WTC11 (cell line): ENCODE measurements around the gene SND1. TPM values are rescaled to one million over a fixed set of nuclear protein-coding genes. Genes with fewer than 3 reads are reported as not detected.

Experiments
- ATAC-seq: fragments of 200-7000 bp; cut with Tn5 transposase; 2 replicates; pipeline ENCODE4 v1.10.0; 2021; ENCODE audit warnings: mild to moderate bottlenecking, moderate library complexity
- CTCF ChIA-PET: fragments of 300-600 bp; sonication (Branson Sonifier 250); formaldehyde crosslinking; loops from one replicate; lab custom pipeline; 2021; ENCODE audit warnings: antibody characterized with exemption; lab: Charles Lee
- POLR2A ChIA-PET: fragments of 350-600 bp; sonication (Branson Sonifier 250); formaldehyde crosslinking; loops from one replicate; lab custom pipeline; 2021; ENCODE audit warnings: antibody characterized with exemption; lab: Charles Lee
- DNase-seq: peaks from one replicate; pipeline ENCODE4 v3.0.0; 2021; ENCODE audit warnings: low spot score
- H3K27ac Mint-ChIP-seq: 2 replicates; pipeline ENCODE4 v1.8.0; 2021; ENCODE audit warnings: mixed read lengths
- H3K27me3 Mint-ChIP-seq: 2 replicates; pipeline ENCODE4 v1.8.0; 2021; ENCODE audit warnings: low read depth, mild to moderate bottlenecking, moderate library complexity, mixed read lengths
- H3K36me3 Mint-ChIP-seq: 2 replicates; pipeline ENCODE4 v1.8.0; 2021; ENCODE audit warnings: mixed read lengths
- H3K4me1 Mint-ChIP-seq: 2 replicates; pipeline ENCODE4 v1.8.0; 2022; ENCODE audit warnings: mixed read lengths
- H3K4me3 Mint-ChIP-seq: 2 replicates; pipeline ENCODE4 v1.8.0; 2021; ENCODE audit warnings: mild to moderate bottlenecking, moderate library complexity, mixed read lengths
- H3K9me3 Mint-ChIP-seq: 2 replicates; pipeline ENCODE4 v1.8.0; 2021; ENCODE audit warnings: mixed read lengths
- AFF4 ChIP-seq: sonication (generic); formaldehyde crosslinking; IDR thresholded peaks from 2 replicates; pipeline ENCODE4 v1.8.1; 2023; ENCODE audit warnings: mild to moderate bottlenecking, missing genetic modification reagents, borderline replicate concordance
- CBFB ChIP-seq: sonication (generic); formaldehyde crosslinking; IDR thresholded peaks from 2 replicates; pipeline ENCODE4 v1.8.1; 2022; ENCODE audit warnings: mild to moderate bottlenecking, low read depth, missing genetic modification reagents
- EMX1 ChIP-seq: fragments of 250-450 bp; sonication (Bioruptor Pico); IDR thresholded peaks from 2 replicates; pipeline ENCODE4 v1.8.0; 2021; ENCODE audit warnings: mild to moderate bottlenecking
- ESRRA ChIP-seq: sonication (generic); formaldehyde crosslinking; IDR thresholded peaks from 2 replicates; pipeline ENCODE4 v1.8.1; 2022; ENCODE audit warnings: mild to moderate bottlenecking, missing genetic modification reagents, borderline replicate concordance
- FOXJ3 ChIP-seq: sonication (generic); formaldehyde crosslinking; IDR thresholded peaks from 2 replicates; pipeline ENCODE4 v1.9.0; 2021; ENCODE audit warnings: missing genetic modification reagents, mild to moderate bottlenecking, borderline replicate concordance
- FOXK1 ChIP-seq: sonication (generic); formaldehyde crosslinking; IDR thresholded peaks from 2 replicates; pipeline ENCODE4 v1.8.0; 2022; ENCODE audit warnings: mild to moderate bottlenecking, moderate library complexity, missing genetic modification reagents
- GRHL2 ChIP-seq: fragments of 250-450 bp; sonication (Bioruptor Pico); IDR thresholded peaks from 2 replicates; pipeline ENCODE4 v1.8.0; 2022; ENCODE audit warnings: mild to moderate bottlenecking, moderate library complexity; ENCODE audit not compliant: insufficient replicate concordance, severe bottlenecking
- KAT7 ChIP-seq: sonication (generic); formaldehyde crosslinking; IDR thresholded peaks from 2 replicates; pipeline ENCODE4 v1.8.1; 2023; ENCODE audit warnings: missing genetic modification reagents, mild to moderate bottlenecking, borderline replicate concordance
- NR3C1 ChIP-seq: sonication (generic); formaldehyde crosslinking; conservative IDR thresholded peaks from 2 replicates; pipeline ENCODE4 v1.8.1; 2023; ENCODE audit warnings: low read depth, mild to moderate bottlenecking, missing genetic modification reagents
- OVOL2 ChIP-seq: fragments of 250-450 bp; sonication (Bioruptor Pico); IDR thresholded peaks from 2 replicates; pipeline ENCODE4 v1.9.0; 2021; ENCODE audit warnings: mild to moderate bottlenecking, borderline replicate concordance
- RORB ChIP-seq: fragments of 250-450 bp; sonication (Bioruptor Pico); IDR thresholded peaks from 2 replicates; pipeline ENCODE4 v1.9.0; 2021; ENCODE audit warnings: mild to moderate bottlenecking
- TP53 ChIP-seq: sonication (generic); formaldehyde crosslinking; IDR thresholded peaks from 2 replicates; pipeline ENCODE4 v1.8.1; 2023; ENCODE audit warnings: mild to moderate bottlenecking, missing genetic modification reagents
- USF2 ChIP-seq: sonication (generic); formaldehyde crosslinking; IDR thresholded peaks from 2 replicates; pipeline ENCODE4 v1.8.1; 2023; ENCODE audit warnings: mild to moderate bottlenecking, missing genetic modification reagents, moderate library complexity
- ZNF232 ChIP-seq: sonication (generic); formaldehyde crosslinking; IDR thresholded peaks from 2 replicates; pipeline ENCODE4 v1.8.0; 2022; ENCODE audit warnings: mild to moderate bottlenecking, missing genetic modification reagents
- ZNF263 ChIP-seq: sonication (generic); formaldehyde crosslinking; IDR thresholded peaks from 2 replicates; pipeline ENCODE4 v1.8.1; 2022; ENCODE audit warnings: low read depth, mild to moderate bottlenecking, moderate library complexity, missing genetic modification reagents
- ZNF281 ChIP-seq: sonication (generic); formaldehyde crosslinking; IDR thresholded peaks from 2 replicates; pipeline ENCODE4 v1.8.0; 2023; ENCODE audit warnings: mild to moderate bottlenecking, missing genetic modification reagents
- ZNF317 ChIP-seq: sonication (generic); formaldehyde crosslinking; IDR thresholded peaks from 2 replicates; pipeline ENCODE4 v1.8.1; 2023; ENCODE audit warnings: low read depth, mild to moderate bottlenecking, moderate library complexity, missing genetic modification reagents, borderline replicate concordance
- total RNA-seq: library from RNA; stranded (reverse); gene quantifications from 3 replicates; pipeline ENCODE4 v1.2.3, GENCODE V29; 2021
- TF ChIP-seq, protein P1 (sequence below): sonication (generic); formaldehyde crosslinking; IDR thresholded peaks from 2 replicates; pipeline ENCODE4 v1.8.1; 2023; ENCODE audit warnings: mild to moderate bottlenecking, missing genetic modification reagents
- TF ChIP-seq, protein P2 (sequence below): sonication (generic); formaldehyde crosslinking; IDR thresholded peaks from 2 replicates; pipeline ENCODE4 v1.8.0; 2022; ENCODE audit warnings: mild to moderate bottlenecking, missing genetic modification reagents

SND1 gene
- total RNA-seq, 1 experiment from 2014 or later, result 261 TPM

DNA sequence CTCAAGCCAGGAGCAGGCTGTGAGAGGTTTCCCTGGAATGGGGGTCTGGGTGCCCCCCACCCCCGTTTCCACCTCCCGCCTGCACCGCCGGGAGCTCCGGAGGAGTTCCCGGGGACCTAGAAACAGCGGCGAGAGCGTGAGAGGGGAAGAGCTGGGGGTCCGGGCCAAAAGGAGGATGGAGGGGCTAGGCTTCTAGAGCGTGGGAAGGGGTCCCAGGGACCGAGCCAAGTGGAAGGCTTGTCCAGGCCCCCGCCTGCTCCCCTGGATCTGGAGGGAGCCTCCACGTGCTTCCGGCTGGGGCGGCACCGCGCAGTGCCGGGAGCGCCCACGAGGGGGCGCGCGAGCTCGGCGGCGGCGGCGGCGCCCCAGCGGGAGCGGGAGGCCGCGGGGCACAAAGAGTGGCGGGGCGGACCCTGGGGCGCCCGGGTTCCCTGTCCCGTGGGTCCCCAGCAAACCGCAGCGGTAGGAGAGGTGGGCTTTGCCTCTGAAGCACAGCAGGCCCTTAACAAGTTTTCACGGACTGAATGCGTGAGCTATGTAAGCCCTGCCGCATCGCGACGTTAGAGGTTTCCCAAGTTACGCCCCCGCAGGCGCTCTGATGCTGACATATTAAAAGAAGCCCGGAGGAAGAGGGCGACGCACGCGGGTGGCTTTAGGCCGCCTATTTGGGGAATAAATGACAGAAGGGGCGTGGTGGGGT is 483.7 kb downstream of the SND1 start (continued):
- TF ChIP-seq USF2 (CRISPR knock-in tag) (peak; percentile 69), FOXK1 (peak; percentile 55; the same call in 1 of the 2 replicates), KAT7 (CRISPR knock-in tag) (peak; percentile 48; the same call in 1 of the 2 replicates), TP53 (CRISPR knock-in tag) (peak; percentile 88), NR3C1 (CRISPR knock-in tag) (0 out of 2 replicates have a peak, but pooled peaks have one; percentile 57), ZNF232 (peak; percentile 38; the same call in 1 of the 2 replicates), ZNF263 (CRISPR knock-in tag) (no peak)

GRCh38 chr7:128136215-128136597 is 484.2 kb downstream of the SND1 start:
- ATAC-seq (peak; percentile 71), DNase-seq (peak; percentile 57)
- Mint-ChIP-seq H3K36me3 (peaks cover 6% of the 10 kb centered on the region; the same call in 1 of the 2 replicates), H3K27me3 (peaks cover 80% of the 10 kb centered on the region), H3K4me3 (peak overlapping the region; percentile 71), H3K4me1 (peaks cover 10% of the 10 kb centered on the region), H3K27ac (no peak overlapping the region)
- CTCF ChIA-PET, result interaction anchor here (0.7 to 5.6 kb wide), 36 partner anchors 10 to 768 kb away, joined by 3 to 198 read pairs (median 5); partner anchors contain the start of gene LRRC4
- TF ChIP-seq ZNF232 (no peak), ZNF281 (CRISPR knock-in tag) (no peak)
- TF ChIP-seq, protein P1, sequence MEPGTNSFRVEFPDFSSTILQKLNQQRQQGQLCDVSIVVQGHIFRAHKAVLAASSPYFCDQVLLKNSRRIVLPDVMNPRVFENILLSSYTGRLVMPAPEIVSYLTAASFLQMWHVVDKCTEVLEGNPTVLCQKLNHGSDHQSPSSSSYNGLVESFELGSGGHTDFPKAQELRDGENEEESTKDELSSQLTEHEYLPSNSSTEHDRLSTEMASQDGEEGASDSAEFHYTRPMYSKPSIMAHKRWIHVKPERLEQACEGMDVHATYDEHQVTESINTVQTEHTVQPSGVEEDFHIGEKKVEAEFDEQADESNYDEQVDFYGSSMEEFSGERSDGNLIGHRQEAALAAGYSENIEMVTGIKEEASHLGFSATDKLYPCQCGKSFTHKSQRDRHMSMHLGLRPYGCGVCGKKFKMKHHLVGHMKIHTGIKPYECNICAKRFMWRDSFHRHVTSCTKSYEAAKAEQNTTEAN (CRISPR knock-in tag), result no peak
- TF ChIP-seq, all 79 proteins: peak for 0
- H3K9me3 Mint-ChIP-seq, result peaks cover 13% of the 10 kb centered on the region
- POLR2A ChIA-PET, result interaction anchor here (1.0 to 1.4 kb wide), 2 partner anchors 56 to 64 kb away, joined by 3 read pairs; no protein-coding TSS in a partner anchor

- Mint-ChIP-seq H3K4me1 (peaks cover 10% of the 10 kb centered on the region), H3K9me3 (peaks cover 13% of the 10 kb centered on the region), H3K4me3 (no peak overlapping the region), H3K27ac (no peak overlapping the region), H3K36me3 (peaks cover 6% of the 10 kb centered on the region; the same call in 1 of the 2 replicates), H3K27me3 (peaks cover 86% of the 10 kb centered on the region)
- ATAC-seq, result no peak
- no peak for DNase-seq
- TF ChIP-seq EMX1 (CRISPR knock-in tag), result no peak
- TF ChIP-seq OVOL2 (CRISPR knock-in tag), result no peak
- no peak for TF ChIP-seq ZNF317 (CRISPR knock-in tag)
- no peak for TF ChIP-seq ESRRA (CRISPR knock-in tag)
- TF ChIP-seq FOXJ3 (CRISPR knock-in tag), result no peak
- ChIA-PET POLR2A (no interaction called here), CTCF (interaction anchor here (2.1 to 5.6 kb wide), 6 partner anchors 9 to 72 kb away, joined by 14 to 198 read pairs (median 20); no protein-coding TSS in a partner anchor)
Observed at GRCh38 chr7:128137181-128137580, 485.2 kb downstream of the SND1 start.

DNA sequence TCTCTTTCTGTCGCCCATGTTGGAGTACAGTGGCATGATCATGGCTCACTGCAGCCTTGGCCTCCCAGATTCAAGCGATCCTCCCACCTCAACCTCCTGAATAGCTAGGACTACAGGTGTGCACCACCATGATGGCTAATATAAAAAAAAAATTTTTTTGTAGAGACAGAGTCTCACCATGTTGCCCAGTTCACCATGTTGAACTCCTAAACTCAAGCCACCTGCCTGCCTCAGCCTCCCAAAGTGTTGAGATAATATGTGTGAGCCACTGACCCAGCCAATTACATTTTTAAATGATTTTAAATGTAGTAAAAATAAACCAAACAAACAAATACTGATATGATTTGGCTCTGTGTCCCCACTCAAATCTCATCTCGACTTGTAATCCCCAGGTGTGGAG is 487.4 kb downstream of the SND1 start:
- Mint-ChIP-seq H3K4me1 (peaks cover 9% of the 10 kb centered on the region), H3K9me3 (peaks cover 25% of the 10 kb centered on the region), H3K36me3 (peaks cover 14% of the 10 kb centered on the region), H3K27me3 (peaks cover 75% of the 10 kb centered on the region), H3K27ac (no peak overlapping the region), H3K4me3 (no peak overlapping the region)
- ChIA-PET POLR2A (no interaction called here), CTCF (no interaction called here)
- ATAC-seq (no peak), DNase-seq (no peak)
- TF ChIP-seq GRHL2, result no peak
- TF ChIP-seq, protein P2, sequence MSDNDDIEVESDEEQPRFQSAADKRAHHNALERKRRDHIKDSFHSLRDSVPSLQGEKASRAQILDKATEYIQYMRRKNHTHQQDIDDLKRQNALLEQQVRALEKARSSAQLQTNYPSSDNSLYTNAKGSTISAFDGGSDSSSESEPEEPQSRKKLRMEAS (CRISPR knock-in tag), result no peak
- no peak for TF ChIP-seq RORB
- no peak for TF ChIP-seq AFF4 (CRISPR knock-in tag)
- TF ChIP-seq CBFB (CRISPR knock-in tag), result no peak
